ENCODE results near the gene SASH1.
"Not testable (repeated sequence)": the region's sequence is repeated elsewhere in the genome, so short reads cannot be mapped to it uniquely, and the experiment has no call there.

The SASH1 gene

DNA sequence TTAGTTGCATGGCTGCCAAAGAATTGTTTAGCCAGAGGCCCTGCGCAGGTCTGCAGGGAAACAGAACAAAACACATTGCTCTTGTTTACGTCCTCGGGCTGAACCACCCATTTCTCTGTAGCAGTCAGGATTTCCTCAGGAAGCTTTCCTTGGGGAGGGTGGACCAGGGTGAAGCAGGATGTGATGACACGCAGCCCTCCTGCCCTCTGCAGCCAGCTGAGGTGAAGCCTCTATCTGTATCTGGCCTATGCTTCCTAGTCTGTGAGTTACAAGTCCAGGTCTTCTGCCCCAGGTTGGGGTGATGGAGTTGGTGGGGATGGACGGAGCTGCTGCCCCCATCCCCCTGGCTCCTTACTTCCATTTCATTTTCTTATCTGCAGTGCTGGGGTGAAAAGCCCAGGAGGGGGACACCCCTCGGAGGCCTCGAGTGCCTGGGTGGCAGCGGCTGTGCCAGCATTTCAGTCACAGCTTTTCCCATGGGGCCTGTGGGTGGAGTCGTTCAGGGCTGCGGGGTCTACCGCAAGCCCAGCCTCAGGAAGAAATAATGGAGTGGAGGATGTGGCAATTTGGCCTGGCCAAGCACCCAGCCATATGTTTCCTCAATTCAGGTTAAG is 24.9 kb downstream of the SASH1 start:
- DNase-seq (no peak), ATAC-seq (peak; percentile 14)

DNA sequence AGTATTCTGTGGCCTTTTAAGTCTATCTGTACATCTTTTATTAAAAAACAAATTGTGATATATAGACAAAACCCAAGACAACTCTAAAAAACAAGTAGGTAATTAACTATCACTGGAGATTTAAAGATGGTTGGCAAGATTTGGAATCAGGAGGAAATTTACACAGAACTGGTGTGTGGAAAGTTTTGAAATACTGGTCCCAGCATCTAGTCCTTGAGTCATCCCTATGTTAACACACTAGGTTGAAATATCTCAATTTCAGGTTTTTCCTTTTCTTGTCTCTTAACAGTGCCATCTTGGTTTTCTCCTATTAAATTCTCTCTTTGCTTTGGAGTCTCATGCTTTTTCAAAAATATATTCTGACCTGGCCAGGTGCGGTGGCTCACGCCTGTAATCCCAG is 27.5 kb downstream of the SASH1 start:
- ATAC-seq: no peak

DNA sequence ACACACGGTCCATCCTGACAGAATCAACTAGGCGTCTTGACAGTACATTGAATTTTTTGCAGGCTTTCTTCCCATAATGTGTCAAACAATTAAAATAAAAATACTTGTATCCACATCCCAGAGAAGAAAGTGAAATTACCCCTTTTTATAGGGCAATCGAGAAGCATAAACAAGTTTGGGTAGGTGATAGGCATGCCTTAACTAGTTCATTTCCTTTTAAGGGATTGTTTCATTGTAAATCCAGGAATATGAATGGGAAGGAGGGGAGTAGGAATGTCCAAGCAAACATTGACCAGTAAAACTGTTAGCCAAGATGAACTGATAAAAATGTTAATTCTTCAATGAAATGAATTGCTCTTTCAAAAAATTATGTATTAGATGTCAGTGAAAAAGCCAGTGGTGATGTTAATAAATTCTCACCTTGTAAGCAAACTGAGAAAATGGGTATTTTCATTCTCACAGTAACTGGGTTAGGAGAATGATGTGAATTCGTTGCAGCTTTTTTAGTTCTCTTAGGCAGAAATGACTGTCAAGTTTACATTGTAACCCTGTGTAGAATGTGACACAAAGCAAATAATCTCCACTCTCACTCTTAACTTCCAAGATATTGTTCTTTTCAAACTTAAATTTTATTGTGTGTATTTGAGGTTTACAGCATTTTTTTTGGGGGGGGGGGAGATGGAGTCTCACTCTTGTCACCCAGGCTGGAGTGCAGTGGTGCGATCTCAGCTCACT is 31.6 kb downstream of the SASH1 start:
- ATAC-seq: no peak
- no peak for DNase-seq

More for the DNA sequence above, 27.5 kb downstream of the SASH1 start:
- no peak for DNase-seq

DNA sequence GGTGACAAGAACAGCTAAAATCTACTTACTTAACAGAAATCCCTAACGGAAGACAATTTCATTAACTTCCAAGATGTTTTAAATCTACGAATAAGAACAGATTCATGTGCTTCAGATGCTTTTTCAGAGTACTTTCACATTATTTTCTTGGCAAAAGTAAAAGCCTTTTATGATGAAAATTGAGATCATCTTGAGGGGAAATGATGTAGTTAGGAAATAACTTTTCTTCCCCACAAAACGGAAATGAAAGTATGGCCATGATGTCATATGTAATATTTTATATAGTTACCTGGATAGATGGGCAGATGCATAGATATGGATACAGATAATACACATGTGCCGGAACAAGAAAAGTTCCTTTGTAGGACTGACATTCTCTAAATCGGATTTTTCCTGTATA is 32.8 kb downstream of the SASH1 start:
- no peak for DNase-seq
- ATAC-seq: no peak

DNA sequence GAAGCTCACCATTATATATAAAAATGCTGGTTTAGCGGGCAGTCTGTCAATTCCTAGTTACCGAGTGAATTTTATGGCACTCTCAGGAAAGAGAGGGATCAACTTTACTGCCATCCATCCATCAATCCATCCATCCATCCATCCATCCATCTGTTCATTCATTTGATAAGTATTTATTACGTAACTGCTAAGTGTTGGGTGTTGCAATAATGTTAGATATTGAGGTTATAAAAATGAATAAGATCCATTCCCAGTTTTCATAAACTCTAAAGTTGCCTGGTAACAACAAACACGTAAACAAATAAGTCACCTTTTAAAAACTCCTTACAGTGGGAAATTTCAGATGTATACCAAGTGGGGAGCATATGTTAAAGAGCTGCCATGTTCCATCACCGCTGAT is 36.8 kb downstream of the SASH1 start:
- ATAC-seq: no peak
- no peak for DNase-seq

DNA sequence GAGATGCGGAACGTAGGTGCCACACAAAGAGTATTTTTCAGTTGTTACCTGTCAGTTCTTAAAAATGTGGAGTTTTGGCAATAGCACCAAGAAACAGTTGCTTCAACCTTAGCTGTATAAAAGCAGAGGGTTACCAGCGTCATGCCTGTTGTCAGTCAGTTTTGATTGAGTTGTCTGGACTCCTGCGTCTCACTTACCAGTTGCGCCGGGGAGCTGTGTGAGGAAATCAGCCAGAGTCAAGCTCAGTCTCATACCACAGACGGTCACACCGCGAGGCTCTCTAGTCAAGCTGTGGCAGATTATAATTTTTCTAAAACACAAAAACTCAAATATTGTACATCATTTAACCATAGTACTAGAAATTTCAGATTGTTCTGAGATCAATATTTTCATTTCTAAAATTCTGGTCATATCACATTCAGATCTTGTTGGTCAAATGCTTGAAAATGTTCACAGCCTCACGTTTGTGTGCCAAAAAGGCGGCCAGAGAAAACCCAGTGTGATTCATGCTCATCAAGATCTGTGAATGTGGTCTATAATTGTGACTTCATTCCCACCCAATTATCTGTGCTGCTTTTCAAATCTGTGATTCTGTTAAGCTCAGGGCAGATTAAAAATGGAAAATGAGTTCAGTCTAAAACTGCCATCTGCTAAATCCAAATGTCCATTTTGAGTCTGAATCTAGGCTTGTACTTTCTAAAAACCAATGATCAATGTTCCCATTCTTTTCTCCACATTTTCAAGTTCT is 37.5 kb downstream of the SASH1 start:
- DNase-seq (no peak), ATAC-seq (no peak)

DNA sequence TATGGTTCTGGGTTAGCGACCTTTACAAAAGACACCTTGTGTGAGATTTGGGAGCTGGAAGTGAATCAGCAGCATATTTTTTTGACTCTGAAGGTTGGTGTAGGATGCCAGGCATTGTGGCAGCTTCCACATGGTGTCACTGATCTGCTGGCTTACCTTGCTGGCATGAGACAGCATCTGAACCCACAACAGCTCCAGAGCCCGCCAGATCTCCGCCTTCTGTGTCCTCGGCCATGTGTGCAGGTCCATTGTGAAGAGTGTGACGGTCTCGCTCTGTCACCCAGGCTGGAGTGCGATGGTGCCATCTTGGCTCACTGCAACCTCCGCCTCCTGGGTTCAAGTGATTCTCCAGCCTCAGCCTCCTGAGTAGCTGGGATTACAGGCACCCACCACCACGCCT is 39.4 kb downstream of the SASH1 start:
- not testable (repeated sequence) for ATAC-seq, DNase-seq

DNA sequence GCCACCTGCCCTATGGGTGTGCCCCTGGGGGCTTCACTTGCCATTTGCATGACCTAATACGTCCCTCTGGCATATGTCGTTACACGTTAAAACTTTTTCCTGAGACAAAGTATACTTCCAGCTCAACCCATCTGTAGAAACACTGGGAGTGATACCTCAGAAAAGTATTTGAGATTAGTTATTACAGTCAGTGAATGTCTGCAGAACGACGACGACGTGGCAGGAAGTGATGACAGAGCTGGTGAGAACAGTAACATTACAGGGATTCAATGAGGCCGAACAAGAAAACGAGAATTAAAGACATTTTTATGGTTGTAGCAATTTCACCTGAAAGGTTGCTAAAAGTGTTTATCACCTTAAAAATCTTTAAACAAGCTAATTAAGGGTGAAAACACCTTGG is 40.2 kb downstream of the SASH1 start:
- ATAC-seq (no peak), DNase-seq (no peak)

DNA sequence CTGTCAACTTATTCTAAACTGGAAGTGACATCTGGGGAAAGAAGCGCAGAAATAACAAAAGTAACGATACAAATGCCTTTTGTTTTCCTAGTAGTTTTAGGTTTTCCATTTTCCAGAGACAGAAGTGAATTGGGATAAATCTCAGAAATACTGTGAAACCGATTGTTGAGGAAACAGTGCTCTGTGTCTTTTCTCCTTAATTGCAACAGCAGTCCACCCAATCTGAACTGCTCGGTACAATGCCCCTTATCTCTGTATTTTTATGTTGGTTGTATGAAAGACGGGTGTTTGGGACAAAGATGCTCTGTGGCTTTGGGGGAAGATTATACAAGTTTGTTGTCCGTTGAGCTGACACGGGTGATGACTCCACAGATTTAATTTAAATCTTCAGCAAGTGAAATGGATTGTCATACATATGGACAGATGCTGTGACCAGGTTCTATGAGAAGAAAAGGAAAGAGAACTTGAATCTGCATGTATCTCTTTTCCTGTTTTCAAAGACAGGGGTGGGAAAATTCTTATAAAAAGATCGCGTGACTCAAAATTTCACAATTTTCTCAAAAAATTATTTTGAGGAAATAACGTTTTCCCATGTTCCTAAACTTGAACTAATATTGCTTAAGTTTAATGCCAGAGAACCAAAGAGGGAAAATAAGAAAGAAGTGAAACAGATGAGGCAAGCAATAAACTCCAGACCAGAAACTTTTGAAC is 41.2 kb downstream of the SASH1 start:
- DNase-seq (no peak), ATAC-seq (no peak)

DNA sequence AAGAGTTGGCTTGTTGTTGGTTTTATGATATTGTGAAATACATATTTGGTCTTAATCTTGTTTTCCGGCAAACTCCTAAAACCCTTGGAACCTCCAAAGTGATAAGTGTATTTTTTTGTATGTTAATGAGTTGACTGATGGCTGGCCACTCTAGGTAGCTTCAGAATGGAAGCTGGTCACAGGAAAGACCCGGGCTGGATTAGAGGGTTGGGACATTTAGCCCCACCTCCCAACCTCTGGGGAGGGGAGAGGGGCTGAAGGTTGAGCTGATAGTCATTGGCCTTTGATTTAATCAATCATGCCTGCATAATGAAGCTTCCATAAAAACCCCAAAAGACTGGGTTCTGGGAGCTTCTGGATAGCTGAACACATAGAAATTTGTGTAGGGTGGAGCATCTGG is 42.7 kb downstream of the SASH1 start:
- no peak for DNase-seq
- no peak for ATAC-seq

DNA sequence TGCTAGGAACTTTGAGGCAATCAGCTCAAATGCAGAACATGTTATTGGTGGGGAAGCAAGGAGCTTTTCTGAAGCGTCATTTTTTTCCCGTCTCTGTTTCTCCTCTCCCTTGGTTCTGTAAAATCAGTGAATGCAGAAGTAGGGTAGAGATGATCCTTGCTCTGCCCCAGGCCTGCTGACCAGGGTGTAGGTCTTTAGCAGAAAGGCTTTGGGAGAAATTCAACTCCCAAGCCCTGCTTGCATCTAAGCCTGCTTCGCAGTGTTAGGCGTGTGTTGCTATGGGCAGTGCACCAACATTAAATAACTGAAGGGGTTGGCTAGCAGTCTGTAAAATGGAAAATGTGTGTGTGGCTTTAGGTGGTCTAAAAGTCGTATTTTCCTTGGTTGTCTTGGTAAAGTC is 45.9 kb downstream of the SASH1 start:
- ATAC-seq (no peak), DNase-seq (no peak)

DNA sequence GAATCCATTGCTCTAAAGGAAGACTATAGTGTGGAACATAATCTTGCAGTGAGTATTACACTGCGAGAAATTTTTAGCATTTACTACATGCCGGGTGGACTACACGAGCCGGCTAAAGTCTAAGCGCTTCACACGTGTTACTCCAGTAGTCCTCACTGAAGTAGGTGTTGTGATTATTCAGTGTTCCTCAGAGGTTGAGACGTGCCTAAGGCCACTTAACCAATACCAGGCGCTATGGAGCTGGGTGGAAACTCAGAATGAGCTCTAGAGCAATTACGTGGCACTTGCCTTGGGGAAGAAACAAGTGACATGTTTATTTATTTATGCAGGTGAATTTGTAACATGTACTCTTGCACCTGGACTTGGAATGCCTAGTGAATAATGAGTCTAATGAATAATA is 46.4 kb downstream of the SASH1 start:
- no peak for ATAC-seq
- no peak for DNase-seq

DNA sequence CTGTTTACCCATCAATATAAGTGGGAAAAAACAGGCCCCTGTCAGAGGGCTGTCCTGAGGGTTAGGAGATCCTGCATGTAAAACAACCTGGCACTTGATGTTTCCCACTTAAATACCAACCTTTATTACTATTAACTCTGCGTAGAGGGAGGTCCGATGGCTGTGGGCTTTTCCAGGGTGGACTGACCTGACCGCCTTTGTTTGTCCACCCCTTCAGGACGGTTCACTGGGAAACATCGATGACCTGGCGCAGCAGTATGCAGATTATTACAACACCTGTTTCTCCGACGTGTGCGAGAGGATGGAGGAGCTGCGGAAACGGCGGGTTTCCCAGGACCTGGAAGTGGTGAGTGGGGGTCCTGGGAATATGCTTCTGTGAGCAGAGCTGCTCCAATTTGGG is 47.3 kb downstream of the SASH1 start:
- ATAC-seq: no peak
- DNase-seq: no peak

DNA sequence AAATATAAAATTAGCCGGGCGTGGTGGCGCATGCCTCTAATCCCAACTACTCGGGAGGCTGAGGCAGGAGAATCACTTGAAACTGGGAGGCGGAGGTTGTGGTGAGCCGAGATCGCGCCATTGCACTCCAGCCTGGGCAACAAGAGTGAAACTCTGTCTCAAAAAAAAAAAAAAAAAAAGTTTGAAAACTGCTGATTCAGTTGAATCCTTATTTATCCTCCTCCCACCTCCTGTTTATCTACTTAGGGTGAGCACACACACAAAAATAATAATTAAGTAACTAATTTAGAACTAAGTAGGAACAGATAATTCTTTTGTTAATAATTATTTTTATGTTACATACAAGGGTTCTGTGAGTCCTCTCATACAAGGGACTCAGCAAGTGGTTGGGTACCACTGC is 49.5 kb downstream of the SASH1 start:
- not testable (repeated sequence) for DNase-seq, ATAC-seq

DNA sequence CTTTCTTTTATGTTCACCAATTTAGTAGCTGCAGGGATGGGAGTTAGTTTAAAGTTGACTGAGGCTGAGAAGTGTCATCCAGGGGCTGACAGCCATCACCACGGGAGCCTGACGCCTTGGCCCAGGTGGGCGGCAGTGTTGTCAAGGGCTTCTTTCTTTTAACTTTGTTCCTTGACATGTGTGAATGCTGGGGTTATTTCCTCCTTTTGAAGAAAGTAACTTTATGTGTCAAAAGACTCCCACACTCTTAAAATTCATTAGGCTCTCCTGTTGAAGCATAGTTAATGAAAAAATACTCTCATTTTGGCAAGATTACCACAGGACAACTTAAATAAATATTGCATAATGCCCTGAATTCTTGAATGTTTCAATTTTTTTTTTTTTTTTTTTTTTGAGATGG is 50.0 kb downstream of the SASH1 start:
- ATAC-seq (no peak), DNase-seq (no peak)

DNA sequence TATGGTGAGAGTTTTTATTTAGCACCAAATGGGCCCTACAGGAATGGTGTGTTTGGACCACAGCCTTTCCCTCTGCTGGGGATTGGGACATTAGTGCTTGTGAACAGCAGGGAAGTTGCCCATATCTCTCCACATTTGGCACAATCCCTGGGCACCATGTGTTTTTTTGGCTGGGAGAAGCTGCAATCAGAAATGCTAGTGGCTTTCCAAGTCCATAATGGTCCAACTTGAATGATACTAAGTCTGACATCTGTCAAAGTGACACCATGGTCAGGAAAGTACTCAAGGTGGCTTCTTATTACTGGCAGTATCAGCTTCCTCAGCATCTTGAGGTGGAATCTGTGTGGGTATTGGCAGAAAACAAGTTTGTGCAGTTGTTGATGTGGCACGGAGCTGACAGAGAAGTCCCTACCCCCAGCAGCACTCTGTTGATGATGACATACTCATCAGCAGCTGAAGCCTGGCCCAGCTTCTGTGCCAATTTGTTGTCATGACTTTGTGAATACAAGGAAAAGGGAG is 53.0 kb downstream of the SASH1 start:
- DNase-seq (no peak), ATAC-seq (no peak)

DNA sequence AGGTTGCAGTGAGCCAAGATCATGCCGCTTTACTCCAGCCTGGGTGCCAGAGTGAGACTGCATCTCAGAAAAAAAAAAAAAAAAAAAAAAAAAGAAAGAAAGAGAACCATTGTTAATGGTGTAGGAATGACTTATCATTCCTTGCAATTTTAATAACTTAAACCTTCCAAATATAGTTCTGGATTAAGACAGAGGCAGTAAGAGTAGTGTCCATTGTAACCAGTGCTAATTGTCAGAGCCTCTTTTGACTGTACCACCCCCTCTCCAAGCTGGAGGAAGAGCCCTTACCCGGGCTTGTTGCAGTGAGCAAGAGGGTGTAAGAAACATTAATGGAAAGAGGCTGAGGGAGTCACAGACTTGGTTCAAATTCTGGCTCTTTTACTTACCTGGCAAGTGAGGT is 53.8 kb downstream of the SASH1 start:
- DNase-seq (no peak), ATAC-seq (no peak)

DNA sequence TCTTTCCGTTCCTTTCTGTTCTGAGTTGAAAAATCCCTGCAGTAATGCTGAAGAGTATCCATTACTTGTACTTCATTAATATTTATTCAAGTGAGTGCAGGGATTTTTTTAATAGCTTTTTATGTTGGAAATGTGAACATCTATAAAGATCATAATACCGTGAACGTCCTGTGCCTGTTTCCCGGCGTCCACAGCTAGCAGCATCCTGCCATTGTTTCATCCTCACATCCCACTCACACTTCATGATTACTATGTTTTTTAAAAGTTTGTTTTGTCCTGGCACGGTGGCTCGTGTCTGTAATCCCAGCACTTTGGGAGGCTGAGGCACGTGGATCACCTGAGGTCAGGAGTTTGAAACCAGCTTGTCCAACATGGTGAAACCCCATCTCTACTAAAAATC is 54.3 kb downstream of the SASH1 start:
- ATAC-seq: no peak
- no peak for DNase-seq

DNA sequence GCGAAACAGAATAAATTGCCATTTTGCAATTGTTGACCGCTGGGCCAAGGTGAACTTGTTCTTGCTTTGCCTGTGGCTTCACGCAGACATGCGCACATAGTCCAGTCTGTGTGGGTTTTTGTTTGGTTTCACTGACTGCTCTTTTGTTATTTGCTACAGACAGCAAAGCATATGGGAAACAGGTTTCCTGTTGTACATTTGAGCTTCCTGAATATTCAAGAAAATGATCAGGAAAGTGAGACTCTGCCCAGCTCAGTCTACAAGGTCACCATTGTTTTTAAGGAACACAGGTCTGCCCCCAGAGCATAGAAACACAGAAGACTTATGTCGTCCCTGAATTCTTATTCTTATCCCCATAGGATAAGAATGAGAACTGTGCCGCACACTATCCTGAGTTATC is 55.6 kb downstream of the SASH1 start:
- ATAC-seq: no peak
- DNase-seq: no peak

DNA sequence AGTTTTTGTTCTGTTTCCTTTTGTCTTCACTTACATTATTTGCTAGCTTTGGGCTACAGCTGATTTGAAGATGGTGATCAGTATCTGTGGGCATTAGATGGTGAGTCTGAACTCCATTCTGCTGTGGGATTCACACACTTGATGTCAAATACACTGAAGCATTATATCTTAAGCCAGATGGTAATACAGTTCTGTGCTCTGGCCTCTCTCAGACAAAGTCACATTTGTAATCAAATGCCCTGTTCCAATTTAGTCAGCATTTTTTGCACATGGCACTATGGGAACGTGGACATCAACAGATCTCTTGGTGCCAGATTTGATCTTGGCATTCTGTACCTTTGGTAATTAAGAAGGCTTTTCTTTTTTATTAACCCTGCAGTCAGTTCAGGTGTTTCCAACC is 56.0 kb downstream of the SASH1 start:
- DNase-seq (no peak), ATAC-seq (no peak)

DNA sequence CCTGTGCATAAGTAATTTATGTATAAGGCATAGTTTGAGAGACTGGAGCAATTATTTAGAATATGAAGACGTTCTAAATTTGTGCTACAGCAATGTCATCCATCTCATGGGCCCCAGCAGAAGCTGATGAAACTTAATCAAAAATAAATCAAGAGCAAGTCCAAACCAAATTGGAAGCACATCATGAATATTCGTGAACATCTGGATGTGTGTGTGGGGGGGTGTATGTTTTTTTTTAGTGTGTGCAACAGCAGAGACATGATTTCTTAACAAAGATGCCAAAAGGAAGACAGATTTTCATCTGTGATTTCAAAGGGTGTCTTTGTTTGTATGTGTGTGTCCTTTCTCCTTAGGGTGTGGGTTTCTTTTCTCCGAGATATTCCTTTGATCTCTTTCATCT is 58.9 kb downstream of the SASH1 start:
- no peak for ATAC-seq
- no peak for DNase-seq

DNA sequence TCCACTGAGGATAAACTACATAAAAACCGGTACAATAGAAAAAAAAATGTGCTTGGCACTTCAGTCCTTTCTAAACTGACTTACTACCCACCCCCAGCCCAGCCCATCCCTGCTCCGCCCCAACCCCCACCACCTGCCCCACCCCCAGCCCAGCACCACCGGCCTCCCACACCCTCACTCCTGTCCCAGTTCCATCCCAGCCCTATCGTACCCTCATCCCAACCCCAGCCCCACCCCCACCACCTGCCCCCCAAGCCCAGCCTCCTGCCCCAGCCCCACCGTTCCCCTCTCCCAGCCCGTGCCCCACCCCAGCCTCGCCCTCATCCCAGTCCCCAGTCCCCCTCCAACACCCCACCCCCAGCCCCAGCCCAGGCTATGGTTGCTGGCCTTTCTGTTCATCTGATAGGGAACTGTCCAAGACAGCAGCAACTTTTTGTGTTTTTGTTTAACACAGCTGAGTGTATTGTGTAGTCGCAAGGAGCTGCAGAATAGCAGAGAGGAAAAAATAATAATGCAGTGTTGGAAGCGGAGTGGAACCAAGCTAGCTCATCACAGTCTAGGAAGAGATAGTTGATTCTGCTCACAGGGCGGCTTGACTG is 61.9 kb downstream of the SASH1 start:
- DNase-seq (no peak), ATAC-seq (no peak)

Data from stimulated activated naive CD8-positive, alpha-beta T cell treated with anti-CD3 and anti-CD28 coated beads, Interleukin-15, Interleukin-2, amounts not matched to agents 100 U/mL and 50 U/mL, for 24 hours (primary cell).